GM19438 (cell line): Measurements from ENCODE around the gene KLRC3.
A peak's percentile ranks its signal among the peaks of the same experiment; 100 is the strongest.
"Not testable (repeated sequence)": the region's sequence is repeated elsewhere in the genome, so short reads cannot be mapped to it uniquely, and the experiment has no call there.

Experiments
- ATAC-seq: cut with Tn5 transposase; IDR thresholded peaks from one replicate; pipeline ENCODE4 v1.9.1; 2021; ENCODE audit warnings: low read depth; ENCODE audit not compliant: unreplicated experiment

KLRC3 gene

GRCh38 chr12:10371893-10372535 lies 48.4 kb downstream of the KLRC3 start:
- not testable (repeated sequence) for ATAC-seq

DNA sequence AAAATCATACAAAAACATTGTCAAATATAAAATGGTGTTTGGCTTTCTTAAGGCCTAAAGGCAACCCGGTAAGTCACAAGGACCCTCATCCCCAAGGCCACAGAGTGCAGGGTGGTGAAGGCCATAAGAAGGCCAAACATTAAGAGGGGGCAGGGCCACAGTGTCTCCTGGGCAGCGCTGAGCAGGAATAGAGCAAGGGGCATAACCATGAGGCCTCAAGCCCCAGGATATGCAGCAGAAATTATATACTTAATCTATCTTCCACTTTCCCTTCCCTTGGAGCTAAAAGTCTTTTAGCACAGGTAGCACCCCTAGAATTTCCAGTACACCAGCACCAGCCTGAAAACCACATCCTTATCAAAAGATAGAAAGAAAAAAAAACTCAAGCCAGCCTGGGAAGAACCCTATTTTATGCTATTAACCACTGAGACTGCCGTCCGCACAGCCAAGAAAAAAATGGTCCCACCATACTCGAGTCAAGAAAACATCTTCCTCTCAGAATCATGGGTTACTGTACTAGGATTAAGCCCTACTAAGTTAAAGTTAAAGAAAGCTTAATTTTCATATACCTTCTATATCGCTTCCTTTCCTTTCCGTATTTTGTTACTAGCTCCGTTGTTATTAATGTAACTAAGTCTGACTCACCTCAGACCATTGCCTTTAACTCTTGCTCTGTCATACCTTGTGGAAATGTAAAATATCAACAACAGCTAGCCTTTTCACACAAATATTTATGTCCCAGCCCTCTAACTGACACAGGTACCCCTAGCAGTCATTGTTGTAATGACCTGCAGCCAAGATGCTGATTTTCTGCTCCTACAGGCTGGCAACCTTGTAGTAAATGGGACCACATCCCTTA lies 50.6 kb downstream of the KLRC3 start:
- ATAC-seq, result no peak

DNA sequence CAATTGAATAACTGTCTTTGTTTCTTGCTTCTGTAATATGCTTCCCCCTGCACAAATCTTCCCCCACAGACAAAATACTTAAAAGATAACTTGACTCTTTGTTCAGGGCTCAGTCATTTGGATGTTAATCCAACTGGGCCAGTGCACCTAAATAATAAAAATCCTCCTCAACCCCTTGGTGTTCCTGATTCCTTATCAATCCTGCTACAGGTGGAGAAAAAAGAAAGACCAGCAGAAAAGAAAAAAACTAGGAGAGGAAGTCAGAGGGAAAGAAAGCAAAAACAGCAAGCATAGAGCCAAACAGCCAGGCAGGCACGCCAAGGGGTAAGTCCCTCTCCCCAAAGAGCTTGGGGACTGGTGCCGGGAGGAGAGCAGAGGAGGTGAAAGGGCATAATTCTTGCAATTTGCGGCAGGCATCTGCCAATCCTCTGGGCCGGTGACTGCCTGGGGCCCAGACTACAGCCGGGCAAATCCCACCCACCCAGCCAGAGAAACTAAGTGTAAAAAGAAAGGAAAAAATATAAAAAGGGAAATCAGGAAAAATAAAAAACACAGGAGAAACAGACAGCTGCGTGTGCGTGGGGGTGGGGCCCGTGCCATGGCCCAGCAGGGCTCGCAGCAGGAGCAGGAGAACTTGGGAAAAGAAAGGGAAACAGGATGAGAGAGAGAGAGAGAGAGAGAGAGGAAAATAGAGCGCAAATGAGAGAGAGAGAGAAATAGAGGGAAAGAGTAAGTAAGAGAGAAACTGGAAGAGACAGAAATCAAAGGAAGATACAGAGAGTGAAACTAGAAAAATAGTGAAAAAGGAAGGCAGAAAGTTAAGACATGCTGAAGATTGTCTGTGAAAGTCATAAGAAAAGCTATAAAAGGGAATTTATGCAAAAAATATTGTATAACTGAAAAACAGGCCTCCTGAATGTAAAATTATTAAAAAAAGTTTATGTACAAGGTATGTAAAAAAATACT lies 51.9 kb downstream of the KLRC3 start:
- no peak for ATAC-seq

DNA sequence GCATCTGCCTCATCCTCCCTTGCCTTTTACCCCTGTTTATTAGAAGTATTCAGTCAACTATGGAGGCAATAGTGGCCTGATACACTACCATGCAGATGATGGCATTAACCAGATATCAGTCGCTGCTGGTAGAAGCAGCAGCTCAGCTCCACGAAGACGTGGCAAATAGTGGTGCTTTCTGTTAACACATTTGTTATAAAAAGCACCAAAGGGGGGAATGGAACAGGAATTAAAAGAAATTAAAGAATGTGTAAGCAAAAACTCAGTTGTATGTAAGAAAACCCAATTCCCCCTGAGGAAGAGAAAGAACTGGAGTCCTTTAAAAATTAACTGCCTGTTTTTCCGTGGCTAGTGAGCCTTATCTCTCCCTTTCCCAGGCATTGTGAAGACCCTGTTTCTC lies 52.7 kb downstream of the KLRC3 start:
- ATAC-seq, result not testable (repeated sequence)

DNA sequence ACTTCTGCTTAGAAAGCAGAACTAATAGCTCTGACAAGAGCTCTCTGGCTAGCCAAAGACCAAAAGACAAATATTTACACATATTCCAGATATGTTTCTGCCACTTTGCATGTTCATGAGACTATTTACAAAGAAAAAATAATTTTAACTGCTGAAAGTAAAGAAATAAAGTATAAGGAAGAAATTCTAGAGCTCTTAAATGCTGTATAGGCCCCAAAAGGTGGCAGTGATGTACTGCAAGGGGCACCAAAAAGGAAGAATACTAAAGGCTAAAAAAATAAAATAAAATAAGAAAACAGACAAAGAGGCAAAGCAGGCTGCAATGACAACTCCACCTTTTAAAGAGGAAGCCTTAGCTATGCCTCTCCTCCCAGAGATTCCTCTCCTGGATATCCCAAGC lies 53.5 kb downstream of the KLRC3 start:
- no peak for ATAC-seq

GRCh38 chr12:10365696-10366405 lies 54.5 kb downstream of the KLRC3 start:
- no peak for ATAC-seq

GRCh38 chr12:10364815-10365622 lies 55.4 kb downstream of the KLRC3 start:
- ATAC-seq, result peak; percentile 54

DNA sequence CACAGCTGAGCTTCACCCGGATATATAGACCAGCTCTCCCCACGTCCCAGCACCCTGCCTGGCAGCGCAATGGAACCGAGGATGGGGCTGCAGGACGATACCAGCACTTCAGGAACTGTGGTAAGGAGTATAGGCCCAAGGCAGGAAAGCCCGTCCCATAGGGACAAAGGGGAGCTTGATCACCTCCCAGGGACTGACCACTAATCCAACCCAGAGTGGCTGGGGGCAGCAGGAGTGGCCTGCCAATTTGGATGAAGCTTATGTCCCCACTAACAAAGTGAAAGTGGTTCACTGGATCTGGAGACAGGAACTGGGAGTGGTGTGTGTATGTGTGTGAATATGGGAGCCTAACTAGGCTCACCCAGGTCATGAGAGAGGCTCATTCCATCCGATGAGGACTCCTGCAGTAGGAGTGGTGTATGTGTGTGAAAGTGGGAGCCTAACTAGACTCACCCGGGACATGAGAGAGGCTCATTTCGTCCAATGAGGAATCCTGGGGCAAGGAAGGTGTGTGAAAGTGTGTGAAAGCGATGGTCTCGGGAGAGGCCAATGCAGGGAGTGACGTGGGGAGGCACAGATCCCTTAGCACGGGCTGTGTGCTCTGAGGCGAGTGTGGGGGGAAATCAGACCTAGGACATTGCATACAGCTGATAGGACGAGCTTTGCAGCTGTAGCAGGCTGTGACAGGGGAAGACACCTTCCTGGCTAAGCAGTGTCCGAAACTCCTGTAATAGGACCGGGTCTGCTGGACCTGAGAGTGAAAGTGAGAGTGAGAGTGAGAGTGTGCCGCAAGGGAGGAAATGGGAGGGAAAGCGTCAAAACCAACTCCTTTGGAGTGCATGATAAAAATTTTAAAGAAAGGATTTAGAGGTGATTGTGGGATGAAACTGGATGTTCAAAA lies 56.2 kb downstream of the KLRC3 start:
- ATAC-seq, result peak; percentile 95

DNA sequence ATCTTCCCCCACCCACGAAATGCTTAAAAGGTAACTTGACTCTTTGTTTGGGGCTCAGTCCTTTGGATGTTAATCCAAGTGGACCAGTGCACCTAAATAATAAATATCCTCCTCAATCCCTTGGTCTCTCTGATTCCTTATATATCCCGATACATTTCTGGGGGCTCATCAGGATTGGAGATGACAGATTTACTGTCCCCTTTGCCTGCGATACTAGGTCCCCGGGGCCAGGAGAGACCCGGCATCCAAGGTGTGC lies 56.8 kb downstream of the KLRC3 start:
- no peak for ATAC-seq

GRCh38 chr12:10362828-10363657 lies 57.4 kb downstream of the KLRC3 start:
- ATAC-seq, result no peak

DNA sequence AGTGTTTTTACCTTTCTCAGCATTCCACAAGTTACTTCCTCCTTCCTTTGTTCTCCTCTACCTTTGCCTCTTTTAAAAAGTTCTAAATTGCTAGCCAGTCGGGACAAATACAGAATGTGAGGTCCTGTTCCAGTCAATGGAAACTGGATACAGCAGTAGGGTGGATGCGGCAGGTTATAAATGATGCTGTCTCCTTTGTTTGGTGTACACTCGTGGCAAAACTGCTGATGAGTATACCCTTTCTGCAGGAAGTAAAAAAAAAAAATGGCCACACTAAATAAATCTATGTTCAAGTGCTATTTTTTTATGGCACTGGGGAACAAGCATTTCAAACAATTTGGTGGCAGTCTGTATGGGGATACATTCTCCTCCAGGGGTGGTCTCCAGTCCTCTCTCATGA lies 58.1 kb downstream of the KLRC3 start:
- ATAC-seq, result no peak
